SK-N-SH (cell line): Measurements from ENCODE around the gene ECM1. TPM values are rescaled to one million over a fixed set of nuclear protein-coding genes. Genes with fewer than 3 reads are reported as not detected.

Source experiments
- CTCF ChIA-PET: fragments of 300-600, 350-600 bp; formaldehyde crosslinking; extraction: SDS; loops from one replicate; lab custom pipeline; 2021; lab: Yijun Ruan, JAX
- POLR2A ChIA-PET: fragments of 350-600 bp; sonication (Branson Sonifier 250); formaldehyde crosslinking; extraction: SDS; loops from one replicate; lab custom pipeline; 2020; ENCODE audit warnings: antibody characterized with exemption, inconsistent platforms; lab: Yijun Ruan, JAX
- DNase-seq: peaks from one replicate; pipeline ENCODE4 v3.0.0; 2012
- H2AFZ ChIP-seq: fragments of 200-600 bp; sonication (generic); 2 replicates; pipeline ENCODE4 v1.8.1; 2016; ENCODE audit warnings: antibody characterized with exemption, mild to moderate bottlenecking, low read depth
- H3F3A ChIP-seq: fragments of 200-600 bp; sonication (generic); replicated peaks from 2 replicates; pipeline ENCODE3; 2016; ENCODE audit warnings: antibody characterized with exemption, mild to moderate bottlenecking; ENCODE audit not compliant: insufficient read depth
- H3K27ac ChIP-seq, 2 experiments: fragments of 200-500 bp in 1 of 2; fragments of 200-600 bp in 1 of 2; sonication (Bioruptor generic) in 1 of 2; sonication (generic), shearing (Covaris generic) in 1 of 2; 2 replicates each; pipeline versions ENCODE4 v1.5.1 to v1.6.1; 2014 to 2016; ENCODE audit warnings: low read depth in 2 of 2, inconsistent platforms in 1 of 2, low read length in 1 of 2, mild to moderate bottlenecking in 1 of 2, mixed read lengths in 1 of 2
- H3K27me3 ChIP-seq: fragments of 200-600 bp; sonication (generic), shearing (Covaris generic); 2 replicates; pipeline ENCODE4 v1.6.1; 2016; ENCODE audit warnings: mixed run types; ENCODE audit not compliant: insufficient read depth
- H3K36me3 ChIP-seq, 2 experiments: fragments of 200-500 bp in 1 of 2; fragments of 200-600 bp in 1 of 2; sonication (Bioruptor generic) in 1 of 2; sonication (generic) in 1 of 2; replicated peaks in 1 of 2; 2 replicates each; pipeline versions ENCODE3 to v1.5.1; 2014 to 2016; ENCODE audit warnings: low read length in 1 of 2, mild to moderate bottlenecking in 1 of 2; ENCODE audit not compliant: insufficient read depth in 2 of 2, control insufficient read depth in 1 of 2
- H3K4me1 ChIP-seq, 2 experiments: fragments of 200-500 bp in 1 of 2; fragments of 200-600 bp in 1 of 2; sonication (Bioruptor generic) in 1 of 2; sonication (generic), shearing (Covaris generic) in 1 of 2; 2 replicates each; pipeline versions ENCODE4 v1.5.1 to v1.6.1; 2014 to 2016; ENCODE audit warnings: low read depth in 1 of 2, low read length in 1 of 2, mixed run types in 1 of 2; ENCODE audit not compliant: insufficient read depth in 2 of 2, control insufficient read depth in 1 of 2
- H3K4me2 ChIP-seq: fragments of 200-600 bp; sonication (generic), shearing (Covaris generic); 2 replicates; pipeline ENCODE4 v1.6.1; 2017; ENCODE audit warnings: mixed run types
- H3K4me3 ChIP-seq, 2 experiments: fragments of 200-500 bp in 1 of 2; fragments of 200-600 bp in 1 of 2; sonication (Bioruptor generic) in 1 of 2; sonication (generic), shearing (Covaris generic) in 1 of 2; 2 replicates each; pipeline versions ENCODE4 v1.5.1 to v1.8.1; 2014 to 2016; ENCODE audit warnings: low read depth in 2 of 2, inconsistent platforms in 1 of 2, low read length in 1 of 2, mild to moderate bottlenecking in 1 of 2, mixed read lengths in 1 of 2, moderate library complexity in 1 of 2
- H3K79me2 ChIP-seq: fragments of 200-600 bp; sonication (generic); 2 replicates; pipeline ENCODE4 v1.8.1; 2017; ENCODE audit warnings: mild to moderate bottlenecking; ENCODE audit not compliant: insufficient read depth
- H3K9ac ChIP-seq: fragments of 200-600 bp; sonication (generic); 2 replicates; pipeline ENCODE4 v1.6.1; 2017; ENCODE audit warnings: mixed run types
- H3K9me2 ChIP-seq: fragments of 200-600 bp; sonication (generic); 2 replicates; pipeline ENCODE4 v1.6.1; 2017; ENCODE audit warnings: mixed run types
- H3K9me3 ChIP-seq: fragments of 200-600 bp; sonication (generic); 2 replicates; pipeline ENCODE4 v1.6.1; 2017; ENCODE audit warnings: mixed run types, mild to moderate bottlenecking, moderate library complexity
- H4K20me1 ChIP-seq: fragments of 200-600 bp; sonication (generic); 2 replicates; pipeline ENCODE4 v1.6.1; 2017; ENCODE audit warnings: mild to moderate bottlenecking, mixed run types; ENCODE audit not compliant: insufficient read depth
- ELF1 ChIP-seq: IDR thresholded peaks from 2 replicates; pipeline ENCODE4 v1.4.0; 2012
- FOXM1 ChIP-seq: IDR thresholded peaks from 2 replicates; pipeline ENCODE4 v1.4.0; 2012; ENCODE audit warnings: low read depth, mild to moderate bottlenecking
- JUND ChIP-seq: IDR thresholded peaks from 2 replicates; pipeline ENCODE4 v1.4.0; 2012
- RCOR1 ChIP-seq: fragments of 150-350 bp; IDR thresholded peaks from 2 replicates; pipeline ENCODE4 v1.6.1; 2017; ENCODE audit warnings: antibody characterized with exemption, low read length
- RFX5 ChIP-seq: IDR thresholded peaks from 2 replicates; pipeline ENCODE4 v1.6.1; 2012; ENCODE audit warnings: mild to moderate bottlenecking, improper control_type of control experiment, low read length
- RXRA ChIP-seq: IDR thresholded peaks from 2 replicates; pipeline ENCODE4 v1.4.0; 2012; ENCODE audit warnings: low read depth, mild to moderate bottlenecking, borderline replicate concordance
- SIN3A ChIP-seq: IDR thresholded peaks from 2 replicates; pipeline ENCODE4 v1.6.1; 2012; ENCODE audit warnings: low read depth, mild to moderate bottlenecking, low read length, moderate library complexity, borderline replicate concordance
- TCF12 ChIP-seq: IDR thresholded peaks from 2 replicates; pipeline ENCODE4 v1.4.0; 2012
- WGBS: methylation state at CpG from one replicate; pipeline ENCODE4 v1.1.6; 2017; ENCODE audit warnings: low lambda C conversion rate; 5-methylcytosine and 5-hydroxymethylcytosine counted together
- polyA plus RNA-seq, 3 experiments: library from polyadenylated mRNA; depleted of rRNA; stranded (reverse); fragments of >200 nt; gene quantifications; 2 replicates each; pipeline ENCODE4 v1.2.3, GENCODE V29; 2012
- TF ChIP-seq, protein P1 (sequence below): fragments of 150-350 bp; IDR thresholded peaks from 2 replicates; pipeline ENCODE4 v1.6.1; 2016; ENCODE audit warnings: mild to moderate bottlenecking, low read depth, low read length
- TF ChIP-seq, protein P2 (sequence below): IDR thresholded peaks from 2 replicates; pipeline ENCODE4 v1.4.0; 2012; ENCODE audit warnings: low read depth
- TF ChIP-seq, protein P3 (sequence below): fragments of 200-600 bp; sonication (generic); IDR thresholded peaks from 2 replicates; pipeline ENCODE4 v1.6.1; 2017; ENCODE audit warnings: antibody characterized with exemption, mild to moderate bottlenecking, moderate library complexity

The ECM1 gene
- polyA plus RNA-seq, 1 of the 3 experiments (the other 2 are of a cell fraction) = 32.3 TPM

DNA sequence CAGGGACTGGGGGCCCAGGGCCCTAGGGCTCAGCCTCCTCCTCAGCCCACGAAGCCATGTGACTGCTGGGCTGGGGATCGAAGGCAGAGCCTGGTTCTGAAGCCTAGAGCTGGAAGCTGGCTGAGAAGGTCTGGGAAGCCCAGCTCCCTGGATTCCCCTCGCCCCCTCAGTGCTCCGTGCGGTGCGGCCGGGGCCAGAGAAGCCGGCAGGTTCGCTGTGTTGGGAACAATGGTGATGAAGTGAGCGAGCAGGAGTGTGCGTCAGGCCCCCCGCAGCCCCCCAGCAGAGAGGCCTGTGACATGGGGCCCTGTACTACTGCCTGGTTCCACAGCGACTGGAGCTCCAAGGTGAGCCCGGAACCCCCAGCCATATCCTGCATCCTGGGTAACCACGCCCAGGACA lies 50.4 kb downstream of the ECM1 start:
- Histone ChIP-seq H3K27me3 (no peaks in the 10 kb centered on the region), H3K27ac (no peak overlapping the region), H3K9ac (no peak overlapping the region), H4K20me1 (peaks cover 6% of the 10 kb centered on the region; the same call in 1 of the 2 replicates), H3K9me2 (no peaks in the 10 kb centered on the region), H3F3A (peaks cover 18% of the 10 kb centered on the region), H3K9me3 (no peaks in the 10 kb centered on the region), H3K36me3 (no peaks in the 10 kb centered on the region), H2AFZ (no peak overlapping the region), H3K79me2 (peaks cover 42% of the 10 kb centered on the region), H3K4me1 (peaks cover 20 to 29% of the 10 kb centered on the region in 2 experiments), H3K4me3 (no peak overlapping the region), H3K4me2 (no peak overlapping the region)
- TF ChIP-seq, protein P1, sequence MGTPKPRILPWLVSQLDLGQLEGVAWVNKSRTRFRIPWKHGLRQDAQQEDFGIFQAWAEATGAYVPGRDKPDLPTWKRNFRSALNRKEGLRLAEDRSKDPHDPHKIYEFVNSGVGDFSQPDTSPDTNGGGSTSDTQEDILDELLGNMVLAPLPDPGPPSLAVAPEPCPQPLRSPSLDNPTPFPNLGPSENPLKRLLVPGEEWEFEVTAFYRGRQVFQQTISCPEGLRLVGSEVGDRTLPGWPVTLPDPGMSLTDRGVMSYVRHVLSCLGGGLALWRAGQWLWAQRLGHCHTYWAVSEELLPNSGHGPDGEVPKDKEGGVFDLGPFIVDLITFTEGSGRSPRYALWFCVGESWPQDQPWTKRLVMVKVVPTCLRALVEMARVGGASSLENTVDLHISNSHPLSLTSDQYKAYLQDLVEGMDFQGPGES = no peak
- no peak for TF ChIP-seq TCF12
- TF ChIP-seq, protein P2, sequence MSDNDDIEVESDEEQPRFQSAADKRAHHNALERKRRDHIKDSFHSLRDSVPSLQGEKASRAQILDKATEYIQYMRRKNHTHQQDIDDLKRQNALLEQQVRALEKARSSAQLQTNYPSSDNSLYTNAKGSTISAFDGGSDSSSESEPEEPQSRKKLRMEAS = no peak
- no peak for DNase-seq
- ChIA-PET CTCF (interaction anchor here (1.1 to 5.2 kb wide), 6 partner anchors 9 to 255 kb away, joined by 3 to 88 read pairs (median 12); partner anchors contain the start of genes ADAMTSL4 and FALEC), POLR2A (no interaction called here)
- WGBS = 79% methylated on average over 12 of the region's 15 CpGs

DNA sequence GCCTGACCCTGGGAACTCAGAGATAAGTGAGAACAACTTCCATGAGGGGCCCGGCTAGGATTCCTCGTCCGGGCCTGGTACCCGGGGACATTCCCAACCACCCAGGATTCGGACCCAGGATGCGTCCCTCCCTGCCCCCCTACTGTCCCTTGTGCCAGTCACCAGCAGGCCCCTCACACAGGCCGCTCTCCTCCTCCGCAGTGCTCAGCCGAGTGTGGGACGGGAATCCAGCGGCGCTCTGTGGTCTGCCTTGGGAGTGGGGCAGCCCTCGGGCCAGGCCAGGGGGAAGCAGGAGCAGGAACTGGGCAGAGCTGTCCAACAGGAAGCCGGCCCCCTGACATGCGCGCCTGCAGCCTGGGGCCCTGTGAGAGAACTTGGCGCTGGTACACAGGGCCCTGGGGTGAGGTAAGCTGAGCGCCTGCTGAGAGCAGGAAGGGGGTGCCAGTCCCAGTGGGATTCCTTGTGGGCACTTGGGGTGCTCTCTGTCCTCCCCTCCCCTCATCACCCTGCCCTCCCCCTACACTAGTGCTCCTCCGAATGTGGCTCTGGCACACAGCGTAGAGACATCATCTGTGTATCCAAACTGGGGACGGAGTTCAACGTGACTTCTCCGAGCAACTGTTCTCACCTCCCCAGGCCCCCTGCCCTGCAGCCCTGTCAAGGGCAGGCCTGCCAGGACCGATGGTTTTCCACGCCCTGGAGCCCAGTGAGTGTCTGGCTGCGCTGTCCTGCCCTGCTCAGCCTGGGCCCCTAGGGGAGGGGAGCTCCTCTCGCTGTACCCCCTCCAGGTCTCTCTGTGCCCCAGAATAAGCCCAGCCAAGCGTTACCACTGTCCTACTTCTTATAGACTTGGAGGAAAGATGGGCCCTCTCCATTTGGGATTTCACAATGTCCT lies 51.1 kb downstream of the ECM1 start:
- Histone ChIP-seq H3K79me2 (peaks cover 49% of the 10 kb centered on the region), H3K27ac (no peak overlapping the region; a peak in 1 of 4 replicates), H3K4me1 (peaks cover 27 to 36% of the 10 kb centered on the region in 2 experiments), H3K4me3 (no peak overlapping the region), H3K36me3 (no peaks in the 10 kb centered on the region), H3K4me2 (no peak overlapping the region), H3K9me3 (no peaks in the 10 kb centered on the region), H3K9me2 (no peaks in the 10 kb centered on the region), H3F3A (peaks cover 25% of the 10 kb centered on the region), H3K27me3 (no peaks in the 10 kb centered on the region), H2AFZ (no peak overlapping the region)
- CTCF ChIA-PET = interaction anchor here (0.7 to 6.2 kb wide), 24 partner anchors 9 to 447 kb away, joined by 3 to 142 read pairs (median 5); partner anchors contain the start of genes ADAMTSL4, ENSA, FALEC and MCL1
- no peak for DNase-seq
- no peak for TF ChIP-seq RFX5
- no peak for TF ChIP-seq SIN3A
- TF ChIP-seq RXRA = no peak
- no peak for TF ChIP-seq FOXM1
- TF ChIP-seq ELF1 = no peak
- TF ChIP-seq, protein P2 = no peak
- TF ChIP-seq, protein P3, sequence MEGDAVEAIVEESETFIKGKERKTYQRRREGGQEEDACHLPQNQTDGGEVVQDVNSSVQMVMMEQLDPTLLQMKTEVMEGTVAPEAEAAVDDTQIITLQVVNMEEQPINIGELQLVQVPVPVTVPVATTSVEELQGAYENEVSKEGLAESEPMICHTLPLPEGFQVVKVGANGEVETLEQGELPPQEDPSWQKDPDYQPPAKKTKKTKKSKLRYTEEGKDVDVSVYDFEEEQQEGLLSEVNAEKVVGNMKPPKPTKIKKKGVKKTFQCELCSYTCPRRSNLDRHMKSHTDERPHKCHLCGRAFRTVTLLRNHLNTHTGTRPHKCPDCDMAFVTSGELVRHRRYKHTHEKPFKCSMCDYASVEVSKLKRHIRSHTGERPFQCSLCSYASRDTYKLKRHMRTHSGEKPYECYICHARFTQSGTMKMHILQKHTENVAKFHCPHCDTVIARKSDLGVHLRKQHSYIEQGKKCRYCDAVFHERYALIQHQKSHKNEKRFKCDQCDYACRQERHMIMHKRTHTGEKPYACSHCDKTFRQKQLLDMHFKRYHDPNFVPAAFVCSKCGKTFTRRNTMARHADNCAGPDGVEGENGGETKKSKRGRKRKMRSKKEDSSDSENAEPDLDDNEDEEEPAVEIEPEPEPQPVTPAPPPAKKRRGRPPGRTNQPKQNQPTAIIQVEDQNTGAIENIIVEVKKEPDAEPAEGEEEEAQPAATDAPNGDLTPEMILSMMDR = no peak
- no peak for TF ChIP-seq JUND
- TF ChIP-seq RCOR1 = no peak
- TF ChIP-seq, all 33 proteins: peak for 0
- no peak overlapping the region for H3K9ac ChIP-seq
- POLR2A ChIA-PET = no interaction called here
- WGBS = 91% methylated on average over 23 of the region's 28 CpGs
- peaks cover 6% of the 10 kb centered on the region; the same call in 1 of the 2 replicates for H4K20me1 ChIP-seq
